Liver (tissue), 9 donors: Measurements from ENCODE around the gene RPS6KA5. TPM values are rescaled to one million over a fixed set of nuclear protein-coding genes. Genes with fewer than 3 reads are reported as not detected.

Source experiments
- DNase-seq: peaks from one replicate; pipeline ENCODE4 v3.0.0-alpha.2; 2017; ENCODE audit warnings: low spot score
- H3K27ac ChIP-seq, 2 donors: one replicate each; pipeline ENCODE4 v1.7.0; 2013; ENCODE audit warnings: inconsistent platforms in 2 of 2, low read length in 2 of 2, control low read depth in 1 of 2, low read depth in 1 of 2, mild to moderate bottlenecking in 1 of 2
- H3K27me3 ChIP-seq, 4 donors: one replicate each; pipeline versions ENCODE4 v1.6.1 to v1.7.0; 2013; ENCODE audit warnings: low read length in 3 of 4, inconsistent platforms in 1 of 4, mild to moderate bottlenecking in 1 of 4, moderate library complexity in 1 of 4; ENCODE audit not compliant: control insufficient read depth in 4 of 4, insufficient read depth in 4 of 4
- H3K36me3 ChIP-seq, 4 donors: one replicate each; pipeline versions ENCODE4 v1.6.1 to v1.7.0; 2013; ENCODE audit warnings: low read length in 3 of 4, mild to moderate bottlenecking in 3 of 4, low read depth in 1 of 4, moderate library complexity in 1 of 4; ENCODE audit not compliant: control insufficient read depth in 4 of 4, insufficient read depth in 3 of 4
- H3K4me1 ChIP-seq, 4 donors: one replicate each; pipeline versions ENCODE4 v1.6.1 to v1.7.0; 2013; ENCODE audit warnings: low read length in 3 of 4, mild to moderate bottlenecking in 3 of 4, moderate library complexity in 1 of 4; ENCODE audit not compliant: control insufficient read depth in 4 of 4, insufficient read depth in 4 of 4
- H3K4me3 ChIP-seq, 3 donors: one replicate each; pipeline versions ENCODE4 v1.6.1 to v1.7.0; 2013; ENCODE audit warnings: low read length in 3 of 3, control low read depth in 1 of 3, low read depth in 1 of 3, mild to moderate bottlenecking in 1 of 3
- H3K9ac ChIP-seq, 2 donors: one replicate each; pipeline ENCODE4 v1.7.0; 2013; ENCODE audit warnings: low read length in 2 of 2, mild to moderate bottlenecking in 2 of 2, moderate library complexity in 2 of 2, control low read depth in 1 of 2, low read depth in 1 of 2
- H3K9me3 ChIP-seq, 4 donors: one replicate each; pipeline versions ENCODE4 v1.6.1 to v1.7.0; 2013; ENCODE audit warnings: low read length in 3 of 4; ENCODE audit not compliant: control insufficient read depth in 4 of 4
- FOXA1 ChIP-seq: IDR thresholded peaks from 2 replicates; pipeline ENCODE4 v1.6.1; 2016; ENCODE audit warnings: antibody characterized with exemption
- FOXA2 ChIP-seq: IDR thresholded peaks from 2 replicates; pipeline ENCODE4 v1.6.1; 2016; ENCODE audit warnings: antibody characterized with exemption
- GABPA ChIP-seq, 2 donors: IDR thresholded peaks in 1 of 2; conservative IDR thresholded peaks in 1 of 2; 2 replicates each; pipeline ENCODE4 v1.6.1; 2016; ENCODE audit warnings: antibody characterized with exemption in 2 of 2, mild to moderate bottlenecking in 1 of 2, moderate library complexity in 1 of 2
- JUND ChIP-seq, 2 donors: IDR thresholded peaks; 2 replicates each; pipeline ENCODE4 v1.6.1; 2016; ENCODE audit warnings: antibody characterized with exemption in 2 of 2
- MAX ChIP-seq: IDR thresholded peaks from 2 replicates; pipeline ENCODE4 v1.6.1; 2016; ENCODE audit warnings: antibody characterized with exemption
- NR2F2 ChIP-seq: IDR thresholded peaks from 2 replicates; pipeline ENCODE4 v1.6.1; 2016; ENCODE audit warnings: antibody characterized with exemption
- RAD21 ChIP-seq, 2 donors: IDR thresholded peaks; 2 replicates each; pipeline ENCODE4 v1.6.1; 2016; ENCODE audit warnings: antibody characterized with exemption in 2 of 2, mild to moderate bottlenecking in 2 of 2
- SP1 ChIP-seq: IDR thresholded peaks from 2 replicates; pipeline ENCODE4 v1.6.1; 2018; ENCODE audit warnings: antibody characterized with exemption, mild to moderate bottlenecking
- ZBTB33 ChIP-seq: IDR thresholded peaks from 2 replicates; pipeline ENCODE4 v1.6.1; 2016; ENCODE audit warnings: antibody characterized with exemption
- WGBS: extraction: QIAGEN DNeasy Blood & Tissue Kit; methylation state at CpG from one replicate; pipeline ENCODE4 v1.1.7; 2013; 5-methylcytosine and 5-hydroxymethylcytosine counted together
- polyA plus RNA-seq, 2 donors: library from polyadenylated mRNA; stranded (reverse) in 1 of 2; unstranded in 1 of 2; fragments of 200-250 nt in 1 of 2; fragments of >200 nt in 1 of 2; fragmentation: Nextera tagmentation in 1 of 2; extraction: Ambion mirVana in 1 of 2; gene quantifications; one replicate each; pipeline versions ENCODE4 v1.2.1 to v1.2.3, GENCODE V29; 2013 to 2015
- total RNA-seq, 2 donors: library from RNA; depleted of rRNA; stranded (reverse); fragments of >200 nt; gene quantifications; one replicate each; pipeline ENCODE4 v1.2.3, GENCODE V29; 2014
- TF ChIP-seq, protein P1 (sequence below): IDR thresholded peaks from 2 replicates; pipeline ENCODE4 v1.6.1; 2016; ENCODE audit warnings: antibody characterized with exemption
- TF ChIP-seq, protein P2 (sequence below): fragments of 150-350 bp; IDR thresholded peaks from 2 replicates; pipeline ENCODE4 v1.5.1; 2017; ENCODE audit warnings: improper control_type of control experiment, low read depth, low read length; ENCODE audit not compliant: missing input control
- donor health status: healthy.
- donor health status: healthy.
- donor health status: healthy.
- donor health status: healthy.
- donor health status: healthy.

The RPS6KA5 gene
- total and polyA plus RNA-seq, 4 donors = 0.52 to 2.3 (median 1.3) TPM

- H3K9me3 ChIP-seq = no peaks in the 10 kb centered on the region
- 87% methylated on average over 2 of the region's 2 CpGs for WGBS
- peaks cover 0 to 1% (median 0%) of the 10 kb centered on the region in 4 donors for H3K36me3 ChIP-seq
- no peak overlapping the region for H3K9ac ChIP-seq
- TF ChIP-seq, protein P1, sequence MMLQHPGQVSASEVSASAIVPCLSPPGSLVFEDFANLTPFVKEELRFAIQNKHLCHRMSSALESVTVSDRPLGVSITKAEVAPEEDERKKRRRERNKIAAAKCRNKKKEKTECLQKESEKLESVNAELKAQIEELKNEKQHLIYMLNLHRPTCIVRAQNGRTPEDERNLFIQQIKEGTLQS = no peak
- TF ChIP-seq MAX (no peak), NR2F2 (no peak), SP1 (no peak), GABPA (IDR thresholded peaks at IDR 0.05 in 1 of 2, conservative IDR thresholded peaks at IDR 0.05 in 1 of 2) (no peak), JUND (IDR thresholded peaks at IDR 0.05) (no peak), FOXA2 (no peak), FOXA1 (no peak)
- DNase-seq = no peak
- no peaks in the 10 kb centered on the region for H3K27me3 ChIP-seq
- H3K4me3 ChIP-seq = no peak overlapping the region
- peaks cover 0 to 13% (median 6%) of the 10 kb centered on the region in 4 donors for H3K4me1 ChIP-seq
- H3K27ac ChIP-seq = no peak overlapping the region
These were observed 2.2 kb upstream of the RPS6KA5 start for GRCh38 chr14:91062600-91062999.

DNA sequence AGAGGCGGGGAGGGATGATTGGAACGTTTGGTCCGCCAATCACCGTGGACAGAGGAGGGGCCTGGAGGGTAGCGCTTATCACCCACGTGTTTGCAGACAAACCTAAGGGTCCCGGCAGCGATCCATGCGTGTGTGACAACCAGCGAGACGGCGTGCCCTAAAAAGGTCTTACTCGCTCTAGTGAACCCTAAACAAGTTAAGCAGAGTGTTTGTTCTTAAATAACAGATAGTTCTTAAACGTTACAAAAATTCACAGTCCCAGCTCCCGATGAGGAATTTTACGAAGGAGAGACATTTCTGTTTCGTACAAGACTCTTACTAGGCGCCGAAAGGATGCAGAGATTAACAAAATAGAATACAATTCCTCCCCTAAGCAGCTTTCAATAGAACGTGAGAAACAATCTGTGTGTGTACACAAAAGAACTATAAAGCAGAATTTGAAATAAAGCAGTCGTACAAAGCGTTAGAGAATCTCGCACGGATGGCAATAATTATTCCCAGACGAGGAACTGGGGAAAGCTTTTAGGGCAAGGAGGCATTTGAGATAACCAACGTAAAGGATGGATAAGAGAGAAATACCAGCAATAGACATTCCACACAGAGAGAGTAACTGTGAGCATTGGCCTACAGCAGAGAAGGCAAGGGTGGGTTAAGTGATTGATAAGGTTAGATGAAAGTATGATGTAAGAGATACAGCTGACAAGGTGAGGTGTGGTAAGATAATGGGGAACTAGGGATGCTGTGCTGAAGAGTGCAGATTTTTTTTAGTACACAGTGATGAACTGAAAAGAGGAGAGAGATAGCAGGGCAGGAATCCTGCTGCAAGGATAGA is 831 bp upstream of the RPS6KA5 start:
- peaks cover 0 to 1% (median 0%) of the 10 kb centered on the region in 4 donors for H3K36me3 ChIP-seq
- H3K27ac ChIP-seq = peak overlapping the region; percentile 68 to 70
- peaks cover 0 to 13% (median 6%) of the 10 kb centered on the region in 4 donors for H3K4me1 ChIP-seq
- 3% methylated on average over 26 of the region's 26 CpGs for WGBS
- no peaks in the 10 kb centered on the region for H3K27me3 ChIP-seq
- H3K4me3 ChIP-seq = peak overlapping the region; percentile 46 to 81 (median 66)
- peak overlapping the region; percentile 86 to 87 for H3K9ac ChIP-seq
- no peak for DNase-seq
- TF ChIP-seq MAX (peak; percentile 93), JUND (IDR thresholded peaks at IDR 0.05) (peak in 1 of 2 donors; percentile 16), NR2F2 (no peak)
- H3K9me3 ChIP-seq = no peaks in the 10 kb centered on the region

DNA sequence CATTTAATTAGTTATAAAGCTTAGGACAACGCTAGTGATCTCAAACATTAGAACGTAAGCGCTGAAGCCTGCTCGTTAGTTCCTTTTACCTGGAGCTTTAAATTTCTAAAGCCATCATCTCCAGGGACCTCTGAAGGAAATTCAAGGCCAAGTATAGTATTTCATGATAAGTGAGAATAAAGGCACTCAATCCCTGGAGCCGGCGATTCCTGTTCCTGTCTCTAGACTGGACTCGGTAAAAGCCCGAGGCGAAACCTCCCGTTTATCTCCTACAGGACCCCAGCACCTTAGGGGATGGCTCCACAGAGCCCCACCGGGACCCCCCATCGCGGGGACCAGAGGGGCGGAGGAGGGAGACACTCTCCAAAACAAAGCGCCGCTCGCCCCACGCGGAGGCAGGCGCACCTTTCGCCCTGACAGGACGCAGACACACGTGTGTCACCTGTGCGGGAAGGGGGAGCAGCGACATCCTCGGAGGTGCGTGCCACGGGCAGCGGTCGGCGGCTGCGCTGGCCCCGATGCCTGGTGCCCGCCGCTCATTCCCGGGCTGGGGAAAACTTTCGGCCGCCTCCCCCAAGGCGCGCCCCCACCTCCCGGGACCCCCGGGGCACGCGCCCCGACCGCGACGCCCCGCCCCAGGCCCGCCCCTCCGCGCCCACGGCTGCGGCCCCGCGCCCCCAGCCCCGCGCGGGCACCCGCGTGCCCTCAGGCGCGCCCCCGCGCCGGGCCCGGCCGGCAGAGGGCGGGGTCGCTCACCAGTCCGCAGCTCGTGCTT is 678 bp downstream of the RPS6KA5 start:
- peak overlapping the region; percentile 81 to 93 (median 88) for H3K4me3 ChIP-seq
- under 1% methylated on average over 72 of the region's 72 CpGs for WGBS
- H3K9ac ChIP-seq = peak overlapping the region; percentile 43 to 78
- no peaks in the 10 kb centered on the region for H3K27me3 ChIP-seq
- H3K4me1 ChIP-seq = peaks cover 2 to 13% (median 6%) of the 10 kb centered on the region in 4 donors
- DNase-seq = peak; percentile 60
- H3K27ac ChIP-seq = peak overlapping the region; percentile 92 to 98
- TF ChIP-seq ZBTB33 = no peak
- TF ChIP-seq, protein P2, sequence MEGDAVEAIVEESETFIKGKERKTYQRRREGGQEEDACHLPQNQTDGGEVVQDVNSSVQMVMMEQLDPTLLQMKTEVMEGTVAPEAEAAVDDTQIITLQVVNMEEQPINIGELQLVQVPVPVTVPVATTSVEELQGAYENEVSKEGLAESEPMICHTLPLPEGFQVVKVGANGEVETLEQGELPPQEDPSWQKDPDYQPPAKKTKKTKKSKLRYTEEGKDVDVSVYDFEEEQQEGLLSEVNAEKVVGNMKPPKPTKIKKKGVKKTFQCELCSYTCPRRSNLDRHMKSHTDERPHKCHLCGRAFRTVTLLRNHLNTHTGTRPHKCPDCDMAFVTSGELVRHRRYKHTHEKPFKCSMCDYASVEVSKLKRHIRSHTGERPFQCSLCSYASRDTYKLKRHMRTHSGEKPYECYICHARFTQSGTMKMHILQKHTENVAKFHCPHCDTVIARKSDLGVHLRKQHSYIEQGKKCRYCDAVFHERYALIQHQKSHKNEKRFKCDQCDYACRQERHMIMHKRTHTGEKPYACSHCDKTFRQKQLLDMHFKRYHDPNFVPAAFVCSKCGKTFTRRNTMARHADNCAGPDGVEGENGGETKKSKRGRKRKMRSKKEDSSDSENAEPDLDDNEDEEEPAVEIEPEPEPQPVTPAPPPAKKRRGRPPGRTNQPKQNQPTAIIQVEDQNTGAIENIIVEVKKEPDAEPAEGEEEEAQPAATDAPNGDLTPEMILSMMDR = peak; percentile 13
- TF ChIP-seq RAD21 (IDR thresholded peaks at IDR 0.05) = peak in 1 of 2 donors; percentile 8
- peaks cover 0 to 1% (median 0%) of the 10 kb centered on the region in 4 donors for H3K36me3 ChIP-seq
- no peaks in the 10 kb centered on the region for H3K9me3 ChIP-seq
